GM21360 (cell line): ENCODE measurements around the gene CKB.

Experiments
- ATAC-seq: cut with Tn5 transposase; IDR thresholded peaks from one replicate; pipeline ENCODE4 v1.9.1; 2021; ENCODE audit warnings: mild to moderate bottlenecking, moderate library complexity; ENCODE audit not compliant: unreplicated experiment

CKB gene

DNA sequence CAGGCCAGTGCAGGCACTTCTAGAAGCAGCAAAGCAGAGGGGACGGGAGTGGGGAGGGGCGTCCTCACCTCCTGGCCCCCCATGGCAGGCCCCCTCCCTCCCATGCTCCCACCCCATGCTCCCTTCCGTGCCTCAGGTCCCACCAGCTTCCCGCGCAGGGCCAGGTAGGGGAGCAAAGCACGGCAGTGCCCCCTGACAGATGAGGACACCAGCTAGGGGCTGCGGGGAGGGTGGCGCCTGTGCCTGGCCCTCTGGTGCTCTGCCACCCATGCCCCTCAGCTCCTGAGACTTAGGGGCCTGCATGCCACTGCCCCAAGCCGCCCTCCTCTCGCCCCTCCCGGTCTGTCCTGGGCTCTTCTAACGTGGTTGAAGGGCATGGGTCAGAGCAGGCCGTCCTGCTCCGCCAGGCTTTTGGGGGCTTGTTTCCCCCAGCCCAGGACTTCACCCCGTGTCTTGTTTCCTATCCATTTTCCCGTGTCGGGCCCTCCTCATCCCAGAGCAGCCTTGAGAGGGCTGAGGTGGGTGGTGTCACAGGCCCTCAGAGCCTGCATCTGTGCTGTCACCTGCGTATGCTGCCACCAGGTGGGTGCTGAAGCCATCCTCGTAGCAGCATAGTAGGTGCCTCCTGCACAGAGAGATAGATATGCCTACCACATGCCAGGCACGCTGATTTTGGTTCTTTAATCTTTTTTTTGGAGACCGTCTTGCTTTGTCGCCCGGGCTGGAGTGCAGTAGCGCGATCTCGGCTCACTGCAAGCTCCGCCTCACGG lies 16.6 kb upstream of the CKB start:
- ATAC-seq: no peak

- no peak for ATAC-seq
Measured at GRCh38 chr14:103538291-103539055, 15.8 kb upstream of the CKB start.

DNA sequence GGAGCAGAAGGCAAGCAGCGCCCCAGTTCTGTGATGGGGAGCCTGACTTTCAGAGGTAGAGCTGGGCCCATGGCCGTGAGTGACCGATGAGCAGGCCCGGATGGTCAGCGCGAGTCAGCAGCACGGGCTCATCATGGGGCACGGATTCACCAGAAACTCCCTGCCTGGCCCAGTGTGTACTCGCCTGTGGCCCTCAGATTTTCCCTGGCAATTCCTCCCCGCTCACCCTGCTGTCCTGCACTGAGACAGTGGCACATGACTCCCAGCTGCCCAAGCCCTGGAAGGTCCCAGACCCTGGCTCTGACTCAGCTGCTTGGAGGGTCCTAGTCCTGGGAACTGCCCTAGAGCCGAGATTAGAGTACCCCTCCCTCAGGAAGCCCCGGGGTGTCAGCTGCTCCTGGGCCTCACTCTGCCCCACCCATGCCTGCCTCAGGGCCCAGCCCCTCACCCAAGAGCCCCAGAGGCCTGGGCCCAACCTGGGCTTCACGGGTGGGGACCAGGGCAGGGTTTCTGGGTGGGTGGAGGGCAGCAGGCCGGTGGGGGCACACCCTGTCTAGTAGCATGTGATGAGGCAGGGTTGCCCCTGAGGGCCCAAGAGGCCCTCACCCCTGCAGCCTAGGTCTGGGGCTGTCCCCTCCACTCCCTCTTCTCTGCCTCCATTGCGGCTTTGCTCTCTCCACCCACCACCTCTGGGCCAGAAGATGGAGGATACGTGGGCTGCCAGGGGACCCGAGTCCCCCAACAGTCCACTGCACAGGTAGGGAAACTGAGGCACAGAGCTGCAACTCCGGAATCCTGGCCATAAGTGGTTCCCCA lies 14.8 kb upstream of the CKB start:
- ATAC-seq: no peak

- no peak for ATAC-seq
Measured at GRCh38 chr14:103536693-103537092, 14.1 kb upstream of the CKB start.

GRCh38 chr14:103535891-103536565 lies 13.4 kb upstream of the CKB start:
- ATAC-seq: no peak

- ATAC-seq: no peak
Measured at GRCh38 chr14:103535081-103535890, 12.7 kb upstream of the CKB start.

GRCh38 chr14:103534576-103535061 lies 12.0 kb upstream of the CKB start:
- ATAC-seq: no peak

- ATAC-seq: no peak
Measured at GRCh38 chr14:103533999-103534575, 11.5 kb upstream of the CKB start.

DNA sequence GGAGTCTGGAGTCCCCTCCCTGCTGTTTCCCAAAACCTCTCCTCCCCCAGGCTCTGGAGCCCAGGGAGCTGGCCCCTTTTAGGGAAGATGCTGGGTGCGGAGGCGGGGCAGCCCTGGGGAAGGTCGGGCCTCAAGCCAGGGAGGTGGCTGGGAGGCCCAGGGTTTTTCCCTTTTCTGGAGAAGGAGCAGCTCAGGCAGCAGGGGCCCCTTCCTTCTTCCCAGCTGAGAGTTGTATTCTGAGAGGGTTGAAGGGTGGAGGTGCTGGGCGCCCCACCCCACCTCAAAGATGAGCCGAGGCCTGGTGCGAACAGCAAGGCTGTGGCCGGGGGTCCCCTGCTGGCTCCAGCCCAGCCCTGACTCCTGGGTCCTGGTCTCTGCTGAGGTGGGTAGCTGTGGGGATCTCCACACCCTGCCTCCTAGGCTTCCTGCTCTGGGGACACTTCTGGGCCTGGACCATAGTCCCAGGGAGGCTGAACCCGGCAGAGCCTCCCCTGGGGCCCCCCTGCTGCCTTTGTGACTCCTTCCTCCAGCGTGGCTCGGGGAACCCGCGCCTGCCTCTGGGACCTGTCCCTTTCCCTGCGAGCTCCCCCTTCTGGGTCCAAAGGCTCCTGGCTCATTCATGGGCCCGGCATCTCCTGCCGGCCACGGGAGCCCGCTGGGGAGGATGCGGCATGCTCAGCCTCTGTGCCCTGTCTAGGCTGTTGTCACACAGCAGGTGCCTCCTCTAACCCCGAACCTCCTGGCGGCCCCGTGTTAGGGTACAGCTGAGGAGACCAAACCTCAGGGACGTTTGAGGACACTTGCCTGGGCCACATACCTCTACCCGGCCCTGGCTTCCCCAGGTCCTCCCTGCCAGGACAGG lies 10.7 kb upstream of the CKB start:
- ATAC-seq: no peak

GRCh38 chr14:103532216-103533136 lies 9.8 kb upstream of the CKB start:
- no peak for ATAC-seq

GRCh38 chr14:103531421-103532215 lies 9.0 kb upstream of the CKB start:
- ATAC-seq: no peak

DNA sequence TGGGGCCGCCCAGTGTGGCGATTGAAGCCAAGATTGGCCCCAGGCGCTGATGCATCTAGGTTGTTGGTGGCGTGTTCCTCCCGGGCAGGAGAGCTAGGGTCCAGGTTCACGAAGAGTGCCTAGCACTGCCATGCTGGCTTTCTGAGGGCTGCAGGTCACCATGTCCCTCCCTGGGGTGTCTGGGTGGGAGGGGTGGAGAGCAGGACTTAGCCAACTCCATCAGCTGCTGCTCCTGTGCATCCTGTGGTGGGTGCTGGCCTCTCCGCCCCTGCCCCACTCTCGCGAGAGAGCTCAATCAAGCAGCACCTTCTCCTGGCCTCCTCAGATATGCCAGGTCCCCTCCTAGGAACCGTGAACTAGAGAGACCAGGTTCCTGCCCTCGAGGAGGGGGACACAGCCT lies 8.2 kb upstream of the CKB start:
- ATAC-seq: no peak

DNA sequence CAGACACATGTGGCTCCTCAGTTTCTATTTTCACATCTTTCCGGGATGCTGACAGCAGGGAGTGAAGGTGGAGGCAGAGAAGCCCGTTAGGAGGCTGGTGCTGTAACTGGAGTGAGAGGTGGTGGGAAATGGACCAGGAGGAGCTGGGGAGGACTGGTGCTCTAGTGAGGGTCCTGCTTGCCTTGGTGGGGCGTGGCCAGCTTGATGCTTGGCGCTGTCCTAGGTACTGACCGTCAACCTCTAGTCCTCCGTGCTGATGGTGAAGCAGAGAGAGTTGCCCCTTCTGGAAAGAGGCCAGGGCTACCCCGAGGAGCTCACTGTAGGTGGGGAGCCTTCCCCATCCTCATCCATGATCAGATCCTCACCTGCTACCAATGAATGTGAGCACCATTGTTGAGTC lies 7.8 kb upstream of the CKB start:
- ATAC-seq: no peak

DNA sequence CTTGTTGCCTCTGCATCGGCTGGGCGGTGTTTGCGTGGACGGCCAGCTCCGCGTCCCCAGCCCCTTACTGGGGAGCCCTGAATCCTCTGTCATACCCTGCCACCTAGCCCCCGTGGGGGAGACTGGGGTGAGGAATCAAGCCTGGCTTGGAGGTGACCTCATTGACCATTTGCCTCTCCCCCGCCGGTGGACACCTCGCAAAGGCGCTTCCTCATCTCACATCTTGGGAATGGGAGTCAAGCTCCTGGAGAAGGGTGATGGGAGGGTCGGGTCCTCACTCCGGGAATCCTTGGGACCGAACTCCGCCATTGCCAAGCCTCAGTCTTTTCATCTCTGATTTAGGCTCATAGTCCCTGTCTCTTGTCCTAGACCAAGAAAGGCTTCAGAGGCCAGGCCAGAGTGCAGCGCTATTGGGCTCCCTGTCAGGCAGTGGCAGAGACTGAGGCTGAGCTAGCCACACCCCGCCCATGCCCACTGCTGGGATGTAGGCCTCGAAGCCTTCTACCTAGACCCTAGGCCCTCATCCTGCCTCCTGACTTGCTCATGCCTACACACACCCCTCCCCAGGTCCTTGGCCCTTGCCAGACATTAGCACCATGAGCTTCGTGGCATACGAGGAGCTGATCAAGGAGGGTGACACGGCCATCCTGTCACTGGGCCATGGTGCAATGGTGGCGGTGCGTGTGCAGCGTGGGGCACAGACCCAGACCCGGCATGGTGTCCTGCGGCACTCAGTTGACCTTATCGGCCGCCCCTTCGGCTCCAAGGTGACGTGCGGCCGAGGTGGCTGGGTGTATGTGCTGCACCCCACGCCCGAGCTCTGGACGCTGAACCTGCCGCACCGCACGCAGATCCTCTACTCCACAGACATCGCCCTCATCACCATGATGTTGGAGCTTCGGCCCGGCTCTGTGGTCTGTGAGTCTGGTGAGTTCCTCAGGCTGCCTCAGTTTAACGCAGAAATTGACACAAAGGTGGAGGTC lies 7.0 kb upstream of the CKB start:
- no peak for ATAC-seq

- ATAC-seq: no peak
Measured at GRCh38 chr14:103528587-103529382, 6.2 kb upstream of the CKB start, which contains the start of gene TRMT61A. Gene TRMT61A (plus strand): TSS chr14:103529196. CDS start chr14:103529979, 783 bp downstream.
